ENCODE results near the gene PJA2.

DNA sequence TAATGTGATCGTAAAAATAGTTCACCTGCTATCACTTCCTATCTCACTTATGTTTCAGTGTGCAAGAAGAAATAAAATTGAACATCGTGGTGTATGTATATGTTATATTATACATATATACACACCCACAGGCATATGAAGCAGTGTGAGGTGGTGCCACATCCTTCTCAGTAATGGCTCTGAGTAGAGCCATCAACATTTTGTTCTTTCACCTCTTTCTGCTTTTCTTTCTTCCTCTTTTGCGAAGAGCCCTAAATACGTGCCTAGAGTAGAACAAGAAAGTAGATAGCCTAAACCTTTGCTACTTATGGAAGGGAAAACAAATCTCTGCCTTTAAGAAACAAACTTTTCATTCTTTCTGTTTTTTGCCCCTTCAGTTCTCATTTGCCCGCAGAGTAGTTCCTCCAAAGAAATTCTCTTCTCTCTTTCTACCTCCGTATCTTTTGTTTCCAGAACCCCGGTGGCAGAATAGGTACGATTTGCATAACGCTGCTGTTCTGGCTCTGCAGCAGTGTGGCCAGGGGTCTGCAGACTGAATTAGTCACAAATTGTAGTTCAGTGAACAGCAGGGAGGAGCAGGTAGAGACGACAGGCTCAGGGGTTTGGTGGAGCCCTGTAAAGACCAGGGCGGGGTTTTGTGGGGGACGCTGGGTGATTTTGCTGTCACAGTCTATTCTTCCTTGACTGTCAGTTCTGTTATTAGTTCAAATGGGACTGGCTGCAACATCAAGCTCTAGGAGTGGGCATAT, 40.5 kb upstream of the PJA2 start:
- TF ChIP-seq, protein P1, sequence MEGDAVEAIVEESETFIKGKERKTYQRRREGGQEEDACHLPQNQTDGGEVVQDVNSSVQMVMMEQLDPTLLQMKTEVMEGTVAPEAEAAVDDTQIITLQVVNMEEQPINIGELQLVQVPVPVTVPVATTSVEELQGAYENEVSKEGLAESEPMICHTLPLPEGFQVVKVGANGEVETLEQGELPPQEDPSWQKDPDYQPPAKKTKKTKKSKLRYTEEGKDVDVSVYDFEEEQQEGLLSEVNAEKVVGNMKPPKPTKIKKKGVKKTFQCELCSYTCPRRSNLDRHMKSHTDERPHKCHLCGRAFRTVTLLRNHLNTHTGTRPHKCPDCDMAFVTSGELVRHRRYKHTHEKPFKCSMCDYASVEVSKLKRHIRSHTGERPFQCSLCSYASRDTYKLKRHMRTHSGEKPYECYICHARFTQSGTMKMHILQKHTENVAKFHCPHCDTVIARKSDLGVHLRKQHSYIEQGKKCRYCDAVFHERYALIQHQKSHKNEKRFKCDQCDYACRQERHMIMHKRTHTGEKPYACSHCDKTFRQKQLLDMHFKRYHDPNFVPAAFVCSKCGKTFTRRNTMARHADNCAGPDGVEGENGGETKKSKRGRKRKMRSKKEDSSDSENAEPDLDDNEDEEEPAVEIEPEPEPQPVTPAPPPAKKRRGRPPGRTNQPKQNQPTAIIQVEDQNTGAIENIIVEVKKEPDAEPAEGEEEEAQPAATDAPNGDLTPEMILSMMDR (IDR thresholded peaks at IDR 0.05 in 8 of 11, conservative IDR thresholded peaks at IDR 0.05 in 3 of 11) = no peak
- TF ChIP-seq POLR2AphosphoS5 (IDR thresholded peaks at IDR 0.05) = no peak
